Activated naive CD4-positive, alpha-beta T cell (primary cell): ENCODE data around the gene TEX14.

Source experiments
- DNase-seq, 4 experiments: peaks; one replicate each; lab custom pipeline; 2025; lab: John Stamatoyannopoulos, UW

TEX14 gene, protein sequence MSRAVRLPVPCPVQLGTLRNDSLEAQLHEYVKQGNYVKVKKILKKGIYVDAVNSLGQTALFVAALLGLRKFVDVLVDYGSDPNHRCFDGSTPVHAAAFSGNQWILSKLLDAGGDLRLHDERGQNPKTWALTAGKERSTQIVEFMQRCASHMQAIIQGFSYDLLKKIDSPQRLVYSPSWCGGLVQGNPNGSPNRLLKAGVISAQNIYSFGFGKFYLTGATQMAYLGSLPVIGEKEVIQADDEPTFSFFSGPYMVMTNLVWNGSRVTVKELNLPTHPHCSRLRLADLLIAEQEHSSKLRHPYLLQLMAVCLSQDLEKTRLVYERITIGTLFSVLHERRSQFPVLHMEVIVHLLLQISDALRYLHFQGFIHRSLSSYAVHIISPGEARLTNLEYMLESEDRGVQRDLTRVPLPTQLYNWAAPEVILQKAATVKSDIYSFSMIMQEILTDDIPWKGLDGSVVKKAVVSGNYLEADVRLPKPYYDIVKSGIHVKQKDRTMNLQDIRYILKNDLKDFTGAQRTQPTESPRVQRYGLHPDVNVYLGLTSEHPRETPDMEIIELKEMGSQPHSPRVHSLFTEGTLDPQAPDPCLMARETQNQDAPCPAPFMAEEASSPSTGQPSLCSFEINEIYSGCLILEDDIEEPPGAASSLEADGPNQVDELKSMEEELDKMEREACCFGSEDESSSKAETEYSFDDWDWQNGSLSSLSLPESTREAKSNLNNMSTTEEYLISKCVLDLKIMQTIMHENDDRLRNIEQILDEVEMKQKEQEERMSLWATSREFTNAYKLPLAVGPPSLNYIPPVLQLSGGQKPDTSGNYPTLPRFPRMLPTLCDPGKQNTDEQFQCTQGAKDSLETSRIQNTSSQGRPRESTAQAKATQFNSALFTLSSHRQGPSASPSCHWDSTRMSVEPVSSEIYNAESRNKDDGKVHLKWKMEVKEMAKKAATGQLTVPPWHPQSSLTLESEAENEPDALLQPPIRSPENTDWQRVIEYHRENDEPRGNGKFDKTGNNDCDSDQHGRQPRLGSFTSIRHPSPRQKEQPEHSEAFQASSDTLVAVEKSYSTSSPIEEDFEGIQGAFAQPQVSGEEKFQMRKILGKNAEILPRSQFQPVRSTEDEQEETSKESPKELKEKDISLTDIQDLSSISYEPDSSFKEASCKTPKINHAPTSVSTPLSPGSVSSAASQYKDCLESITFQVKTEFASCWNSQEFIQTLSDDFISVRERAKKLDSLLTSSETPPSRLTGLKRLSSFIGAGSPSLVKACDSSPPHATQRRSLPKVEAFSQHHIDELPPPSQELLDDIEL (N-terminal part only)

DNA sequence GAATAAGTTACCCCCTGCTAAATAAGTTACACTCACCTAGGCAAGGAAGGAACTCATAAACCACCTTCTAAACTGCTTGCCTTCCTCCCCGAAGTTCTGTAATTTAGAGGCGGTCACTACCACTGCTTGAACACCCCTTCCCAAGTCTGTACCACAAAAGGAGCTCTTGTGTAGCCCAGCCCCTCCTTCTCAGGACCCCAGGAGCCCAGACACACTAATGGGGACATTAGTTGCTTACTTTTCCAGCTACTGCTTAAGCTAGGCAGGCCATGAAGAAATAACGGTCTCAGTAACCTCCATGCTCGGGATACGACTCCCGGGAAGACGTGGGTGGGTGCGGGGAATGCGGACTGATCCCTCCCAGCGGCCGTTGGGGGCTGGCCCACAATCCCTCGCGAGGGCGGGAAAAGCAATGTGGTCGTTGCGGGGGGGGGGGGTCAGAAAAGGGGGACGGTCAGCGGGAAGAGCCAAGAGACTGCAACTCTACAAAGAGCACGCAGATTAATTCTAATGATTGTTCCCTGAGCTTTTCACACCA is at the start of gene TEX14:
Gene TEX14 (minus strand): TSS at position 345 of the 538 bp plus-strand sequence. CDS start 40,044 bp downstream, outside the sequence.
- no peak for DNase-seq

DNA sequence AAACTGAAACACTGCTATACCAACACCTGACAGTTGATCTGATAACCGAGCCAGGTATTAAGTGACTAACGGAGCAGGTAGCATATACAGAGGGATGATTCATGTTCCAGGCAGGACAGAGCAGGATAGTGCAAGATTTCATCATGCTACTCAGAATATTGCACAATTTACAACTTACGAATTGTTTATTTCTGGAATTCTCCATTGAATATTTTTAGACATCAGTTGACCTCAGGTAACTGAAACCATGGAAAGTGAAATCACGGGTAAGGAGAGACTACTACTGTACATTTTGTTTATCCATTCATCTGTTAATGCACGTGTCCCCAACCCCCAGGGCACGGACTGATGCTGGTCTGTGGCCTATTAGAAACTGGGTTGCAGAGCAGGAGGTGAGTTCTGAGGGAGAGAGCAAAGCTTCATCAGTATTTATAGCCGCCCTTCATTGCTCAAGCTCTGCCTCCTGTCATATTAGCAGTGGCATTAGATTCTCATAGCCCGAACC is 49.3 kb upstream of the TEX14 start:
- no peak for DNase-seq

DNA sequence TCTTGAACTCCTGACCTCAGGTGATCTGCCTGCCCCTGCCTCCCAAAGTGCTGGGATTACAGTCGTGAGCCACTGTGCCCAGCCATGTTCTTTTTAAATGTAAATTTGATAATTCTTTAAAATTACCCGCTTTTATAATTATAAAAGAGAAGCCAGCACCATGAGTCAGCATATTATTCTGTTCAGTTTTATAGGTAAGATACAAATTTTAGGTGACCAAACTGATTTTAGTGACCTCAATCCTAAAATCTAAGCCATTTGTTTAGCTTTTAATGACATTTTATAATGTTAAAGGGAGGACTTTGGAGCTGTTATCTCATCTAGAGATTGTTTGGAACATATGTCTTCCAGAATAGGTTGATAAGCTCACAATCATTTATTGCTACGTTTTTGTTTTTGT is 43.0 kb upstream of the TEX14 start:
- DNase-seq = no peak

DNA sequence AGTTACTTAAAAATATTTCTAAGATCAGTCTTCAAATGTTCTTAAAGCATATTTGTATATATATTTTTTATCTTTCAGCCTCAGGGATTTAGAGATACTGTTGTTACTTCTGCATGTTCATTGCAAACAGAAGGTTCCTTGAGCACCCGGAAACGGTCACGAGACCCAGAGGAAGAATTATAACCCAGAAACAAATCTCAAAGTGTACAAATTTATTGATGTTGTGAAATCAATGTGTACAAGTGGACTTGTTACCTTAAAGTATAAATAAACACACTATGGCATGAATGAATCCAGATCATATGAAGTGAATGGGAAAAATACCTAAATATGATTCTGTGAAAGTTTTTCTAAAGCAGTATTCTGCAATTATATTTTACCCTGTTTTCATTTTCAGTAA is 42.2 kb upstream of the TEX14 start:
- DNase-seq = no peak

DNA sequence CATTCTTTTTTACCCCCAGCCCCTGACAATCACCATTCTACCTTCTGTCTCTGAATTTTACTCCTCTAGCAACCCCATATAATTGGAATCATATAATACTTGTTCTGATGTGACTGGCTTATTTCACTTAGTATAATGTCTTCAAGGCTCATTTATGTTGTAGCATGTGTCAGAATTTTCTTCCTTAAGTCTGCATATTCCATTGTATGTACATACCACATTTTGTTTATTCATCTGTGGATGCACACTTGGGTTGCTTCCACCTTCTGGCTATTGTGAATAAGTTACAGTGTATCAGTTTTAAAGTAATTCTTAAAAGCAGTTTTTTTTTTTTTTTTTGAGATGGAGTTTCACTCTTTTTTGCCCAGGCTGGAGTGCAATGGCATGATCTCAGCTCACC is 39.1 kb upstream of the TEX14 start:
- no peak for DNase-seq

DNA sequence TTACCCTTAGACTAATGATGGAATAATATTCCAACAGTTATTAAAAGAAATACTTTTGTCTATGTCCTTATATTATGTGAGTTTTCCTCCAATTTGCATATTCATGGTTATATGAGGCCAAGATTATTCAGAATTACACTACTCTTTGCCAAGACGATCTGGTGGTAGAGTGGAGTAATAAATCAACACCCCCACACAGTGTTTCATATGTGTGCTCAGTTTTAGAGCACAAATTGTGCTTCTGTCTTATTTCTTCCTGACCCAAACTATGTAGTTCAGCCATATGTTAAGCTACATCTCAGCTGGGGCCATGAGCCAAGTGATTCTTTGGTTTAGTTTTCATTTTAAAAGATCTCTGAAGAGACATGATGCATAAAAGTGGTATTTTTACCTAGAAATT is 37.0 kb upstream of the TEX14 start:
- DNase-seq = no peak

DNA sequence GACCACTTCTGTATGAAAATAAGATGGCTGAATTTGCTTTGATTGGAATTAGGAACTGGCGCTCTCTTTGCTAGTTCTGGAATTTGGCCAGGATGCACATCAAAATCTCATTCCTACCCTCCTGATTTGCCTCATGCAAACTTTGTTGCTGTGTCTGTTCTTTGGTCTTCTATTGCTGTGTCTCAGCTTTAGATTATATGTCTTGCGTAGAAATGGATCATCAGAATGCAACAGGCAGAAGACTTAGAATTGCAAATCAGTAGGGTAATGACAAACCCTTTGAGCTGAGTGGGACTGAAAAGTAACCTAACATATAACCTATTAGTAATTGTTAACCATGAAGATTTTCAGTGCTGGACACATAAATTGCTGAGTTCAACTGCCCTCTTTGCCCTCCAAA is 30.9 kb upstream of the TEX14 start:
- no peak for DNase-seq

DNA sequence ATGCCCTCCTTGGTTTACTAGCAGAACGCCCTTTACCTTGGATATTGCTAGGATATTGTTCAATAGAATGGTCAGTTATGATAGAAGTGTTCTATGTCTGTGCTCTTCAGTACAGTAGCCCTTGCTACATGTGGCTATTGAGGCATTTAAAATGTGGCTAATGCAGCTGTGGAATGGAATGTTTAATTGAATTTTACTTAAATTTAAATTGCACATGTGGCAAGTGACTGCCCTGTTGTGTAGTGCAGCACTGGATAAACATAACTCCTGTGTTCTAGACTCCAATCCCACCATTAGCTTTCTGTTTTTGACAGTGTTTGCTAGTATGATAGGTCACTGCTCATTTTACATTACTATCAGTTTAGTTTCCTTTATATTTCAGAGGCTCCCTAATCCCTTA is 30.4 kb upstream of the TEX14 start:
- DNase-seq = no peak

DNA sequence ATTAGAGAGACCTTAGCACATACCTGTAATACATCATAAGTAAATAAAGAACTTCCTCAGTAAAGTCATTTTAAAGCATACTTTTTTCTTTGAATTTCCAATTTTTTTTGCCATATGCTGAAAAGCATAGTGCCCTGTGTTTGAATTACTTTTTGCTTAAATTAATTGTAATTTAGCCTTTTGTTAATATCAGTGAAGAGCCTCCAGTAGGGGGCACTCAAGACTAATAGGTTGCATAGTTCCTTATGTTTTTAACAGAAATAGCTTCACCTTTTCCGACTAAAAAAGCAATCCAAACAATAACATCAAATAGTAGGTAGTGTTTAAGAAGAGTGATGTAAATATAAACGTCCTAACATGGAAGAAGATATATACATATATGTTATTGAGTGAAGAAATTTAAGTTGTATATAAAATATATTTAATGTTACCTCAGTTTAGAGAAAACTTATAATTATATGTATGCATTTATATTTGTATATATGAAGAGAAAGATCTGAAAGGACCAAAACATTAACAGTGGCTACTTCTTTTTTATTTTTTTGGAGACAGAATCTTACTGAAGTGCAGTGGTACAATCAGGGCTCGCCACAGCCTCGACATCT is 19.2 kb upstream of the TEX14 start:
- no peak for DNase-seq

DNA sequence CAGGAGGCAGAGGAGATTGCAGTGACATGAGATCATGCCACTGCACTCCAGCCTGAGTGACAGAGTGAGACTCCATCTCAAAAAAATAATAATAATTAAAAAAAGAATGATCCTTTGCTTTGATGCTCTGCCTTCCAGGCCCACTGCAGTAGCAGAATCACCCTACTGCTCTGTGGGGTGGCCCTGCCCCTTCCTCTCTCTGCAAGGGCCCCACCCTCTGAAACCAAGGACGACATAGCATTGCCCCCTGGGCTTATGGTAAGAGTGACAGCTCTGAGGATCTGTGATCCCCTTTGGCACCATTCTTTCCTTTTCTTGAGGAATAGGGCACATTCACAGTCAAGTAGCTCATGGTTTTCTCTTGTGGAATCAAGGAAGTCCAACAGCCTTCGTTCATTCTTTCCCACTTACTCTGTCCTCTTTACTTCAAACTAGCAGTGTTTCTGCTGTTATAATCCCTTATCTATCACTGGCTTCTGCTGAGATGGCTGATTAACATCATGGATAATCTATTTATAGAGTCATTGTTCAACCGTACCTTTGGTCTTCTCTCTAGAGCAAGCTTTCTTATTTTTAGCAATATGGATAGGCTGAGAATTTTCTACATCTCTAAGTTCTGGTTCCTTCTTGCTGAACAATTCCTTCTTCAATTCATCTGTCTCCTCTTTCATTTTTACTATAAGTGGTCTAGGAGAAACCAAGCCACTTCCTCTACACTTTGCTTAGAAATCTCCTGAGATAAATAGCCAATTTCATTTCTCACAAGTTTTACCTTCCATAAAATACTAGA is 14.7 kb upstream of the TEX14 start:
- no peak for DNase-seq

DNA sequence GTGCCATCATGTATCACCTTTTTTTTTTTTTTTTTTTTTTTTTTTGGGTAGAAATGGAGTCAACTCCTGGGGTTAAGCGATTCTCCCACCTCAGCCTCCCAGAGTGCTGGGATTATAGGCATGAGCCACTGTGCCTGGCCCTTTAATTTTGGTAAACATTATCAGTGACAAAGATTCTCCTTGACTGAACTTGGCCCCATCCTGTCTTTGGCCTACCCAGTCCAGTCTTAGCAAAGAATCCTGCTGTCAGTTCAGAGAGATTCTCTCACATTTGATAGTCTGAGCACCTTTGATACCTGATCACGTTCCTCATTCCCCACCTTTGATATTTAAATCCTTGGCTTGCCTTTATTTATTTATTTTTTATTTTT is 12.1 kb upstream of the TEX14 start:
- DNase-seq = no peak

DNA sequence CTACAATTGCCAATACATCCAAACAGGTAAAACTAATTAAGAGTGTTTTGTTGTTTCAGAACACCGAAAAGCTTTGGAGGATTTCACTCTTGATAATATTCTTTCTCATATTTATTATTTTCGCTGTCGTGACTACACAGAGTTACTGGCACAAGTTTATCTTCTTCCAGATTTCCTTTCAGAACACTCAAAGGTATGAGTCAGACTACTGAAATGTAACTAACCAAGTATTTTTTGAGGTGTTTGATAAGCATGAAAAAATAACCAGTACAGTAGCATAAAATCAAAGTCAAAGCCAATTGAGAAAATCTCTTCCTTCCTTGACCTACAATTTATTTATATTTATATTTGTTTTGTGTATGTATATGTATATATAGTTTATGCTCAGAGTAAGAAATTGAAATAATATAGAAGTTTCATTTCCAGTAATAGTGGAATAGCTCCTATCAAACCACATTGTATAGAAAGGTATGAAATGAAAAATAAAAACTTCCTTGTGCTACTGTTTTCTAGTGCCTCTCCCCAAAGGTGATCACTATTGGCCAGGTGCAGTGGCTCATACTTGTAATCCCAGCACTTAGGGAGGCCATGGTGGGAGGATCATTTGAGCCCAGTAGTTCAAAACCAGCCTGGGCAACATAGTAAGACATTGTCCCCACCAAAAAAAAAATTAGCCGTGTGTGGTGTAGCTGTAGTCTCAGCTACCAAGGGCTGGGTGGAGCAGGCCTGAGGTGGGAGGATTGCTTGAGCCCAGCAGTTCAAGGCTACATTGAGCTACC is 11.5 kb upstream of the TEX14 start:
- DNase-seq = no peak

DNA sequence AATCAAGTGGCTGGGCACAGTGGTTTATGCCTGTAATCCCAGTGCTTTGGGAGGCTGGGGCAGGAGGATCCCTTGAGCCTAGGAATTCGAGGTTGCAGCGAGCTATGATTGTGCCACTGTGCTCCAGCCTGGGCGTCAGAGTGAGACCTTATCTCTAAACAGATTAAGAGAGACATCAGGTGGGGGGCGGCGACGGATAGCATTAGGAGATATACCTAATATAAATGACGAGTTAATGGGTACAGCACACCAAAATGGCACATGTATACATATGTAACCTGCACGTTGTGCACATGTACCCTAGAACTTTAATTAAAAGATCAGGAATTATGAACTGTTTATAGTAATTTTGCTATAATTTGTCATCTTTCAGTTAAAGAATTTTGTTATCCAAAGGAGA is 10.9 kb upstream of the TEX14 start:
- DNase-seq = no peak

DNA sequence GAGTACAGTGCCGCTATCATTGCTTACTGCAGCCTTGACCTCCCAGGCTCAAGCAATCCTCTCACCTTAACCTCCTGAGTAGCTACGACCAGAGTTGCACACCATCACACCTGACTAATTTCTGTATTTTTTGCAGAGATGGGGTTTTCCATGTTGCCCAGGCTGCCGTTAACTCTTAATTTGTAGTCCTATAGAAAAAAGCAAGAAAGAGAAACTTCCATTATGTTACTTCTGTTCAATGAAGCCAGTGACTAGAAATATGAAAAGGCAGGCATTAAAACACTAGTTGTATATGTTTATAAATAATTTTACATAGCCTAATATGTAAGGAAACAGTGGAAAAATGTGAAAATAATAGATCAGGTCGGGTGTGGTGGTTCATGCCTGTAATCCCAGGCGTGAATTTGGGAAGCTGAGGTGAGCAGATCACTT is 10.2 kb upstream of the TEX14 start:
- no peak for DNase-seq

DNA sequence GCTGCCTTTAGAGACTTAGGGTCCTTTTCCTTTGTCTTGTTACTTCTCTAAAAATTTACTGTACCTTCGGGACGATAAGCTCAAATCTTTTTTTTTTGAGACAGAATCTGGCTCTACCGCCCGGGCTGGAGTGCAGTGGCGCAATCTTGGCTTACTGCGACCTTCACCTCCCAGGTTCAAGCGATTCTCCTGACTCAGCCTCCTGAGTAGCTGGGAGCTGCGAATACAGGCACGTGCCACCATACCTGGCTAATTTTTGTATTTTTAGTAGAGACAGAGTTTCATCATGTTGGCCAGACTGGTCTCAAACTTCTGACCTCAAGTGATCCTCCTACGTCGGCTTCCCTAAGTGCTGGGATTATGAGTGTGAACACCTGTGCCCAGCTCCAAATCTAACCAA is 7.9 kb upstream of the TEX14 start:
- DNase-seq = no peak

DNA sequence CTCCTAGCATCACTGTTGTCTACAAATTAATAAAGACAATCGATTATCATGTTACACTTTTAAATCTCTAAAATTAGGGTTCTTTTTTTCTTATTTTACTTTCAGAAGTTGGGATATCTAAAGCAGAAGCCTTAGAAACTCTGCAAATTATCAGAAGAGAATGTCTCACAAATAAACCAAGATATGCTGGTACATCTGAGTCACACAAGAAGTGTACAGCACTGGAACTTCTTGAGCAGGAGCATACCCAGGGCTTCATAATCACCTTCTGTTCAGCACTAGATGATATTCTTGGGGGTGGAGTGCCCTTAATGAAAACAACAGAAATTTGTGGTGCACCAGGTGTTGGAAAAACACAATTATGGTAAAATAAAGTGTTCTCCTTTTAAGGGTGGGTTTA is 3.0 kb upstream of the TEX14 start:
- no peak for DNase-seq

DNA sequence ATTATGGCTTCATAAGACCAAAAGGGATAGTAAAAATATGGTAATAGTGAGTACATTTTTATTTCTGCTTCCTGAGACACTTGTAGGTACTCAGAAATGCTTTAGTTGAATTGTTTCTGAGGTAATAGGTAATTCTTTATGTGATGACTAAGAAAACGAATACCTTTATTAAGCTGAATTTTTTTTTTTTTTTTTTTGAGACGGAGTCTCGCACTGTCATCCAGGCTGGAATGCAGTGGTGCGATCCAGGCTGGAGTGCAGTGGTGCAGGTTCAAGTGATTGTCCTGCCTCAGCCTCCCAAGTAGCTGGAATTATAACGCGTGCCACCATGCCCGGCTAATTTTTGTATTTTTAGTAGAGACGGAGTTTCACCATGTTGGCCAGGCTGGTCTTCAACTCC is 2.5 kb upstream of the TEX14 start:
- DNase-seq = no peak

DNA sequence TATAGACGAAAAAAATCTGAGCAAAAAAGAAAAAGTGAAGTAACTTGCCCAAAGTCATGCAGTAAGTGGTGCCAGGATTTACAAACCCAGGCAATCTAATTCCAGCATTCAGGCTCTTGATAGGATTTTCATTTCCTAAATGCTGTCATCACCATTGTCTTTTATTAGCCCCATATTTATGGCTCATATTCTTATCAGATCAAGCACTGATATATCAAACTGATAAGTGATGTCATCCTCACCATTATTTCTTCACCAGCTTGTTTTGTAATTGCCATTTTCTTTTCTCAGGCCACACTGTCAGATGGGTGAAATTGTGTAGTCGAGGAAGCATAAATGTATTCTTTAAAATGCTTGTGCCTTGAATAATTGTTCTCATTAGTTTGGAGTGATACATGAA is 1.9 kb upstream of the TEX14 start:
- DNase-seq = no peak

DNA sequence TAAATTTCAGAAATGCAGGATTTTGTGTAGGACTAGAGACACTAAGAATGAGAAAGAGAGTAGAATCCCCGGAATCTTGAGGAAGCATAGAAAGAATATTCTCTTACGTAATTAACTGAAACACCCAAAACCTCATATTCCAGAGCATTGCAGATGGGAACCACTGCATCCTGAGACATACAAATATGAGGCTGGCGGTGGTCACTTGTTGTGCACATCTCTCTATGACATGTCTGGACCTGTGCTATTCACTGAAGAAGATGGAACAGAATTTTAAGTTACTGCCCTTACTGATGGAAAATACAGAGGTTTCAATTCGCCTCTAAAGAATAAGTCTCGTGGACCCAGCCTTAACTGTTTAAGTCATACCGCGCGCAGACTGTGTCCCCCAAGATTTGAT is 1.4 kb upstream of the TEX14 start:
- DNase-seq = no peak
